Measurements from ENCODE around the gene TAF1. TPM values are rescaled to one million over a fixed set of nuclear protein-coding genes. Genes with fewer than 3 reads are reported as not detected.

TAF1 gene
- total and polyA plus RNA-seq, 2 of the 13 experiments (the other 11 are each of a cell fraction or from before 2014, with no cell fraction given): 8.1 to 17.7 TPM

- Histone ChIP-seq H3K27me3 (ENCODE audit: control insufficient read depth in 1 of 2, insufficient read depth in 2 of 2, low read length in 2 of 2) (no peaks in the 10 kb centered on the region), H3K9me3 (ENCODE audit: low read length) (no peaks in the 10 kb centered on the region), H3K36me3 (replicated peaks in 1 of 2; ENCODE audit: control insufficient read depth in 1 of 2, insufficient read depth in 2 of 2, low read length in 2 of 2) (no peaks in the 10 kb centered on the region; a peak in 1 of 5 replicates), H3K9ac (ENCODE audit: insufficient read depth, low read depth, low read length) (no peak overlapping the region), H3K27ac (ENCODE audit: extremely low read length, insufficient read depth, low read length) (no peak overlapping the region), H3K4me2 (ENCODE audit: low read depth, low read length) (no peak overlapping the region), H2AFZ (ENCODE audit: low read length) (no peak overlapping the region), H3K79me2 (ENCODE audit: insufficient read depth, low read length) (no peaks in the 10 kb centered on the region), H3K4me3 (replicated peaks in 1 of 3; ENCODE audit: insufficient read depth in 1 of 3, low read depth in 2 of 3, low read length in 3 of 3) (no peak overlapping the region), H4K20me1 (ENCODE audit: insufficient read depth, low read length) (no peaks in the 10 kb centered on the region), H3K4me1 (ENCODE audit: insufficient read depth, low read length) (no peaks in the 10 kb centered on the region)
- FAIRE-seq: no peak
- DNase-seq (ENCODE audit: low spot score): no peak
- TF ChIP-seq TBP (CRISPR knock-in tag; IDR thresholded peaks at IDR 0.05) (no peak), MAFK (conservative IDR thresholded peaks at IDR 0.05 in 1 of 2, IDR thresholded peaks at IDR 0.05 in 1 of 2; ENCODE audit: low read length in 2 of 2) (peak; percentile 54 to 83), ZNF530 (CRISPR knock-in tag; IDR thresholded peaks at IDR 0.05; ENCODE audit: low read depth) (no peak), ZFP36 (IDR thresholded peaks at IDR 0.05; ENCODE audit: borderline replicate concordance, low read depth, low read length, partially characterized antibody) (no peak), SMAD3 (CRISPR knock-in tag; IDR thresholded peaks at IDR 0.05) (no peak), MAFF (IDR thresholded peaks at IDR 0.05; ENCODE audit: low read depth, low read length) (peak; percentile 62)
- intact Hi-C loops (cut with micrococcal nuclease; ENCODE audit: unreplicated experiment) (no loop called here), in situ Hi-C loops (cut with HindIII; ENCODE audit: extremely low pct_ligation_motif_present, low pct_unique_long_range_greater_than_20kb) (no loop called here)
- WGBS (ENCODE audit: low lambda C conversion rate): 92% methylated on average over 1 of the region's 1 CpG
- ATAC-seq: no peak
- ChIA-PET POLR2A (no interaction called here), CTCF (ENCODE audit: low intra/inter-chr PET ratio, low total read pairs) (no interaction called here)
- BruUV-seq (replicated peaks): no TSS peak
Measured at GRCh38 chrX:71432733-71433132, 66.6 kb downstream of the TAF1 start.

- no peak for ATAC-seq
- H4K20me1 ChIP-seq (ENCODE audit: insufficient read depth, low read length): no peaks in the 10 kb centered on the region
- H3K4me1 ChIP-seq (ENCODE audit: insufficient read depth, low read length): no peaks in the 10 kb centered on the region
- no peak overlapping the region for H3K27ac ChIP-seq (ENCODE audit: extremely low read length, insufficient read depth, low read length)
- H3K9me3 ChIP-seq (ENCODE audit: low read length): no peaks in the 10 kb centered on the region
- intact Hi-C loops (cut with micrococcal nuclease; ENCODE audit: unreplicated experiment): no loop called here
- CTCF ChIA-PET (ENCODE audit: low intra/inter-chr PET ratio, low total read pairs): no interaction called here
- DNase-seq (ENCODE audit: low spot score): no peak
- H3K79me2 ChIP-seq (ENCODE audit: insufficient read depth, low read length): no peaks in the 10 kb centered on the region
- no peak for FAIRE-seq
- TF ChIP-seq ZNF891 (CRISPR knock-in tag; IDR thresholded peaks at IDR 0.05): no peak
- TF ChIP-seq FIP1L1 (IDR thresholded peaks at IDR 0.05; ENCODE audit: borderline replicate concordance, insufficient read depth, low read depth, low read length): no peak
- no peak for TF ChIP-seq AGO2 (optimal IDR thresholded peaks at IDR 0.05; ENCODE audit: low read depth, low read length)
- no peak for TF ChIP-seq ZNF512 (CRISPR knock-in tag; IDR thresholded peaks at IDR 0.05)
- TF ChIP-seq GATAD2A (CRISPR knock-in tag; IDR thresholded peaks at IDR 0.05): no peak
- TF ChIP-seq REL (CRISPR knock-in tag; conservative IDR thresholded peaks at IDR 0.05): no peak
- TF ChIP-seq POLR2AphosphoS5 (IDR thresholded peaks at IDR 0.05; ENCODE audit: low read depth, low read length): no peak
- TF ChIP-seq NPAS2 (CRISPR knock-in tag; IDR thresholded peaks at IDR 0.05; ENCODE audit: borderline replicate concordance): no peak
- TF ChIP-seq SMAD3 (CRISPR knock-in tag; IDR thresholded peaks at IDR 0.05): no peak
- no peak for TF ChIP-seq ZNF501 (CRISPR knock-in tag; IDR thresholded peaks at IDR 0.05)
- TF ChIP-seq MXI1 (IDR thresholded peaks at IDR 0.05; ENCODE audit: borderline replicate concordance, low read depth, low read length): no peak
- TF ChIP-seq DRAP1 (CRISPR knock-in tag; IDR thresholded peaks at IDR 0.05): no peak
- no peak for TF ChIP-seq ZNF773 (CRISPR knock-in tag; IDR thresholded peaks at IDR 0.05; ENCODE audit: borderline replicate concordance)
- H3K9ac ChIP-seq (ENCODE audit: insufficient read depth, low read depth, low read length): no peak overlapping the region
- no peaks in the 10 kb centered on the region; a peak in 1 of 5 replicates for H3K36me3 ChIP-seq (replicated peaks in 1 of 2; ENCODE audit: control insufficient read depth in 1 of 2, insufficient read depth in 2 of 2, low read length in 2 of 2)
- no peak overlapping the region for H3K4me3 ChIP-seq (replicated peaks in 1 of 3; ENCODE audit: insufficient read depth in 1 of 3, low read depth in 2 of 3, low read length in 3 of 3)
- no peak overlapping the region for H2AFZ ChIP-seq (ENCODE audit: low read length)
- WGBS (ENCODE audit: low lambda C conversion rate): 100% methylated on average over 6 of the region's 6 CpGs
- H3K4me2 ChIP-seq (ENCODE audit: low read depth, low read length): no peak overlapping the region
- H3K27me3 ChIP-seq (ENCODE audit: control insufficient read depth in 1 of 2, insufficient read depth in 2 of 2, low read length in 2 of 2): no peaks in the 10 kb centered on the region
- in situ Hi-C loops (cut with HindIII; ENCODE audit: extremely low pct_ligation_motif_present, low pct_unique_long_range_greater_than_20kb): no loop called here
- no TSS peak for BruUV-seq (replicated peaks)
- POLR2A ChIA-PET: no interaction called here
Measured at GRCh38 chrX:71438750-71439149, 72.6 kb downstream of the TAF1 start.

Data from HepG2 (cell line).